ENCODE results near the gene PPFIBP1. TPM values are rescaled to one million over a fixed set of nuclear protein-coding genes. Genes with fewer than 3 reads are reported as not detected.

PPFIBP1 gene
- total and polyA plus RNA-seq, 2 of the 13 experiments (the other 11 are each of a cell fraction or from before 2014, with no cell fraction given), result 16.2 to 21.8 TPM

DNA sequence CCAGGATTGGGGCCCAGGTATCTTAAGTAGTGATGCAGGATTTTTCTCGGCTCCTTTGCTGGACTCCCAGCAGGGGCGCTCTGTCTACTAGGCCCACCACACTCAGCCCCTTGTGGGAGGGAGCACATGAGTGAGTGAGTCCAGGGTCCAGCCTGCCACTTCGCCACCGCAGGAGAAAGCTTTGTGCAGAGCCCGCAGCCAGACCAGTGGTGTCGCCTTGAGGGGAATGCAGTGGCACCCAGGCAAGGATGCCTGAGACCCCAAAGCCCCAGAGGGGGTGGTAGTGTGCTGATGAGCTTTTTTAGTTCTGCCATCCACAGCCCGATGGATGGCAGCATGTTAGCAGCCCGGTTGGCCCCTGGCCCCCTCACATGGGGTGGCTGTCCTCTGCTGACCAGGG lies 181.3 kb downstream of the PPFIBP1 start:
- no peaks in the 10 kb centered on the region for H3K79me2 ChIP-seq (ENCODE audit: insufficient read depth, low read length)
- ATAC-seq (peak; percentile 97), FAIRE-seq (peak; percentile 79), DNase-seq (ENCODE audit: low spot score) (peak; percentile 88)
- in situ Hi-C loops (cut with HindIII; ENCODE audit: extremely low pct_ligation_motif_present, low pct_unique_long_range_greater_than_20kb) (no loop called here), intact Hi-C loops (cut with micrococcal nuclease; ENCODE audit: unreplicated experiment) (loop anchor here (10.0 kb wide), 2 partner anchors 150 to 180 kb away; partner anchors contain the start of gene PPFIBP1)
- peak overlapping the region; percentile 41; the same call in 1 of the 2 replicates for H3K9ac ChIP-seq (ENCODE audit: insufficient read depth, low read depth, low read length)
- H4K20me1 ChIP-seq (ENCODE audit: insufficient read depth, low read length), result no peaks in the 10 kb centered on the region
- WGBS (ENCODE audit: low lambda C conversion rate), result 0% methylated on average over 4 of the region's 8 CpGs
- H3K4me1 ChIP-seq (ENCODE audit: insufficient read depth, low read length), result peaks cover 34% of the 10 kb centered on the region
- 0 out of 5 replicates have a peak, but pooled peaks cover 0 to 3% of the 10 kb centered on the region in 2 experiments for H3K27me3 ChIP-seq (ENCODE audit: control insufficient read depth in 1 of 2, insufficient read depth in 2 of 2, low read length in 2 of 2)
- CTCF ChIA-PET (ENCODE audit: low intra/inter-chr PET ratio, low total read pairs), result interaction anchor here (1.6 kb wide), 1 partner anchor 27 kb away, joined by 4 read pairs; no protein-coding TSS in a partner anchor
- BruUV-seq (replicated peaks), result no TSS peak
- H3K36me3 ChIP-seq (replicated peaks in 1 of 2; ENCODE audit: control insufficient read depth in 1 of 2, insufficient read depth in 2 of 2, low read length in 2 of 2), result no peaks in the 10 kb centered on the region
- H2AFZ ChIP-seq (ENCODE audit: low read length), result no peak overlapping the region
- H3K4me2 ChIP-seq (ENCODE audit: low read depth, low read length), result peak overlapping the region; percentile 88
- POLR2A ChIA-PET, result interaction anchor here (1.6 to 2.2 kb wide), 2 partner anchors 8 to 181 kb away, joined by 3 to 14 read pairs; partner anchors contain the start of genes PPFIBP1 and REP15
- no peaks in the 10 kb centered on the region for H3K9me3 ChIP-seq (ENCODE audit: low read length)
- H3K4me3 ChIP-seq (replicated peaks in 1 of 3; ENCODE audit: insufficient read depth in 1 of 3, low read depth in 2 of 3, low read length in 3 of 3), result peak overlapping the region in 2 of 3 experiments; percentile 17 to 67; a peak in 2 of 6 replicates
- H3K27ac ChIP-seq (ENCODE audit: extremely low read length, insufficient read depth, low read length), result no peak overlapping the region
- TF ChIP-seq, protein P1, sequence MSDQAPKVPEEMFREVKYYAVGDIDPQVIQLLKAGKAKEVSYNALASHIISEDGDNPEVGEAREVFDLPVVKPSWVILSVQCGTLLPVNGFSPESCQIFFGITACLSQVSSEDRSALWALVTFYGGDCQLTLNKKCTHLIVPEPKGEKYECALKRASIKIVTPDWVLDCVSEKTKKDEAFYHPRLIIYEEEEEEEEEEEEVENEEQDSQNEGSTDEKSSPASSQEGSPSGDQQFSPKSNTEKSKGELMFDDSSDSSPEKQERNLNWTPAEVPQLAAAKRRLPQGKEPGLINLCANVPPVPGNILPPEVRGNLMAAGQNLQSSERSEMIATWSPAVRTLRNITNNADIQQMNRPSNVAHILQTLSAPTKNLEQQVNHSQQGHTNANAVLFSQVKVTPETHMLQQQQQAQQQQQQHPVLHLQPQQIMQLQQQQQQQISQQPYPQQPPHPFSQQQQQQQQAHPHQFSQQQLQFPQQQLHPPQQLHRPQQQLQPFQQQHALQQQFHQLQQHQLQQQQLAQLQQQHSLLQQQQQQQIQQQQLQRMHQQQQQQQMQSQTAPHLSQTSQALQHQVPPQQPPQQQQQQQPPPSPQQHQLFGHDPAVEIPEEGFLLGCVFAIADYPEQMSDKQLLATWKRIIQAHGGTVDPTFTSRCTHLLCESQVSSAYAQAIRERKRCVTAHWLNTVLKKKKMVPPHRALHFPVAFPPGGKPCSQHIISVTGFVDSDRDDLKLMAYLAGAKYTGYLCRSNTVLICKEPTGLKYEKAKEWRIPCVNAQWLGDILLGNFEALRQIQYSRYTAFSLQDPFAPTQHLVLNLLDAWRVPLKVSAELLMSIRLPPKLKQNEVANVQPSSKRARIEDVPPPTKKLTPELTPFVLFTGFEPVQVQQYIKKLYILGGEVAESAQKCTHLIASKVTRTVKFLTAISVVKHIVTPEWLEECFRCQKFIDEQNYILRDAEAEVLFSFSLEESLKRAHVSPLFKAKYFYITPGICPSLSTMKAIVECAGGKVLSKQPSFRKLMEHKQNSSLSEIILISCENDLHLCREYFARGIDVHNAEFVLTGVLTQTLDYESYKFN (CRISPR knock-in tag; conservative IDR thresholded peaks at IDR 0.05), result peak; percentile 76
- no peak for TF ChIP-seq ZNF703 (CRISPR knock-in tag; IDR thresholded peaks at IDR 0.05; ENCODE audit: borderline replicate concordance)
- peak; percentile 70 for TF ChIP-seq IKZF4 (CRISPR knock-in tag; IDR thresholded peaks at IDR 0.05; ENCODE audit: borderline replicate concordance, low read depth, not compliant biosample characterization)
- TF ChIP-seq ZNF264 (CRISPR knock-in tag; IDR thresholded peaks at IDR 0.05), result 0 out of 2 replicates have a peak, but pooled peaks have one; percentile 16
- no peak for TF ChIP-seq KDM6A (CRISPR knock-in tag; IDR thresholded peaks at IDR 0.05; ENCODE audit: low read depth)
- no peak for TF ChIP-seq THAP7 (CRISPR knock-in tag; IDR thresholded peaks at IDR 0.05)
- no peak for TF ChIP-seq SCMH1 (CRISPR knock-in tag; IDR thresholded peaks at IDR 0.05; ENCODE audit: borderline replicate concordance)
- 0 out of 2 replicates have a peak, but pooled peaks have one; percentile 17 for TF ChIP-seq YEATS2 (CRISPR knock-in tag; IDR thresholded peaks at IDR 0.05; ENCODE audit: borderline replicate concordance)
- TF ChIP-seq ZNF777 (CRISPR knock-in tag; IDR thresholded peaks at IDR 0.05), result no peak
- no peak for TF ChIP-seq NPAS2 (CRISPR knock-in tag; IDR thresholded peaks at IDR 0.05; ENCODE audit: borderline replicate concordance)
- peak; percentile 51; the same call in 1 of the 2 replicates for TF ChIP-seq TAF1 (CRISPR knock-in tag; IDR thresholded peaks at IDR 0.05)
- no peak for TF ChIP-seq CC2D1A (CRISPR knock-in tag; IDR thresholded peaks at IDR 0.05)
- no peak for TF ChIP-seq THAP8 (CRISPR knock-in tag; IDR thresholded peaks at IDR 0.05; ENCODE audit: borderline replicate concordance)
- TF ChIP-seq KAT2B (IDR thresholded peaks at IDR 0.05; ENCODE audit: borderline replicate concordance, low read depth, low read length), result no peak
- TF ChIP-seq MBD4 (IDR thresholded peaks at IDR 0.05; ENCODE audit: borderline replicate concordance, low read length), result no peak
- TF ChIP-seq ZNF569 (CRISPR knock-in tag; IDR thresholded peaks at IDR 0.05; ENCODE audit: borderline replicate concordance), result no peak
- TF ChIP-seq ZNF747 (CRISPR knock-in tag; IDR thresholded peaks at IDR 0.05; ENCODE audit: borderline replicate concordance), result no peak
- TF ChIP-seq, protein P2, sequence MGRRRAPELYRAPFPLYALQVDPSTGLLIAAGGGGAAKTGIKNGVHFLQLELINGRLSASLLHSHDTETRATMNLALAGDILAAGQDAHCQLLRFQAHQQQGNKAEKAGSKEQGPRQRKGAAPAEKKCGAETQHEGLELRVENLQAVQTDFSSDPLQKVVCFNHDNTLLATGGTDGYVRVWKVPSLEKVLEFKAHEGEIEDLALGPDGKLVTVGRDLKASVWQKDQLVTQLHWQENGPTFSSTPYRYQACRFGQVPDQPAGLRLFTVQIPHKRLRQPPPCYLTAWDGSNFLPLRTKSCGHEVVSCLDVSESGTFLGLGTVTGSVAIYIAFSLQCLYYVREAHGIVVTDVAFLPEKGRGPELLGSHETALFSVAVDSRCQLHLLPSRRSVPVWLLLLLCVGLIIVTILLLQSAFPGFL (CRISPR knock-in tag; IDR thresholded peaks at IDR 0.05), result no peak
- no peak for TF ChIP-seq BRD4 (CRISPR knock-in tag; IDR thresholded peaks at IDR 0.05)
